Nucleus accumbens (tissue), 56 donors: ENCODE measurements around the gene BMAL1.
"Not testable (repeated sequence)": the region's sequence is repeated elsewhere in the genome, so short reads cannot be mapped to it uniquely, and the experiment has no call there.

ENCODE experiments used
- DNase-seq, 56 donors: peaks; one replicate each; lab custom pipeline; 2025; lab: John Stamatoyannopoulos, UW

BMAL1 gene

DNA sequence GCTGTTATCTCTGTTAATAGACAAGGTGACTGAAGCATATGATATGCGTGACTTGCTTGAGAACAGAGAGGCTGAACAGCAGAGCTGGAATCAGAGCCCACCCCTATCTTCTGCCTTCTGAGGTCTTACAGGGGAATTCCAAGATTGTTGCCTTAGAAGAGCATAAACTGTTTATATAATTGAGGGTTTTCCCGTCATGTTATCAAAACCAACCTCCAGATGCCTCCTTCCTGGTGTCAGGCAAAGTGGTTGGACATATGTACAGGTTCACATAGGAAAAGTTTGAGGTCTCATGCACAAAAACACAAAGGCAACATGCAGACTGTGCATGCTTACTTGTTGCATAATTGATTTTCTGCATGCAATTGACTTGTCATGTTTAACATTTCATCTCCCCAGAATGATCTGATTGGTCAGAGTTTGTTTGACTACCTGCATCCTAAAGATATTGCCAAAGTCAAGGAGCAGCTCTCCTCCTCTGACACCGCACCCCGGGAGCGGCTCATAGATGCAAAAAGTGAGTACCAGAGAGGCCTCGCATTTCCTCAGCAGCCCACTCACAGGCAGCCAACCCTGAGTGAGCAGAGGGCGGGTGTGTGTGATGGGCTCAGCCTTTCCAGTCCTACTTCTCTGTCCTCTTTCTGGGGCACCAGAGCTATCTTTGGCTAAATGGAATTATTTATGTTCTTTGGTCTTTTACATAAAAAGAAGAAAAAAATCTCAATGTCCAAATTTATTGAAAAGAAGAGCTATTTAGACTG lies 88.9 kb downstream of the BMAL1 start:
- DNase-seq: no peak

DNA sequence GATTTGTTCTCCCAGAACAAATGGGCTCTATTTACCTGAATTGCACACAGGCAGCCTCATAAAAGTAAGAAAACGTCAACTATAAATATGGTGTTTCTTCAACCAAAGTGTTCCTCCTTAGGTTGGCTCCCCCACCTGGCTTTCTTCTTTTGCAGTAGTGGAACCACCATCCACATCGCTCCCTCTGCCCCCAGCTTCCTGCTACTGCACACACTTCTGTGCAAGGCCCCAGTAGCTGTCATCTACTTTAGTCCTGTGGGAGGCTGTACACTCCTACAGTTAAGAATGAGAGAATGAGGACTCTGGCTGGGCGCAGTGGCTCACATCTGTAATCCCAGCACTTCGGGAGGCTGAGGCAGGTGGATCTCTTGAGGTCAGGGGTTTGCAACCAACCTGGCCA lies 89.5 kb downstream of the BMAL1 start:
- DNase-seq: peak in 19 of 56 donors; percentile 16 to 73 (median 36)

DNA sequence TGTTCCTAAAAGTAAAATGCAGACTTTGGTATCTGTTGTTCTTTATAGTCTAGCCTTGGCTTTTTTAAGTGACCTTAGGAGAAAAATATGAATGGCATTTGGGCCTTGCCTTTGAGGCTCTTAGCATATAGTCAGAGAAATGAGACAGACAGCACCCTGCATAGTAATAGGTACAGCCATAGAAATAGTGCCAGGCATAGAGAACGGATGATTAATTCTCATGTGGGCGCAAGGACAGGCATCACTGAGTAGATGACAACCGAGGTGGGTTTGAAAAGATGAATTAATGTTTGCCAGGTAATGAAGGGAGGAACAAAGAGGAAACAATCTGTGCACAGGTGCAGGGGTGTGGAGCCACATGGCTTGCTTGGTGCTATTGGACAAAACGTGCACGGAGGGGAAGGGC lies 90.5 kb downstream of the BMAL1 start:
- DNase-seq: peak in 18 of 56 donors; percentile 8 to 82 (median 40)

DNA sequence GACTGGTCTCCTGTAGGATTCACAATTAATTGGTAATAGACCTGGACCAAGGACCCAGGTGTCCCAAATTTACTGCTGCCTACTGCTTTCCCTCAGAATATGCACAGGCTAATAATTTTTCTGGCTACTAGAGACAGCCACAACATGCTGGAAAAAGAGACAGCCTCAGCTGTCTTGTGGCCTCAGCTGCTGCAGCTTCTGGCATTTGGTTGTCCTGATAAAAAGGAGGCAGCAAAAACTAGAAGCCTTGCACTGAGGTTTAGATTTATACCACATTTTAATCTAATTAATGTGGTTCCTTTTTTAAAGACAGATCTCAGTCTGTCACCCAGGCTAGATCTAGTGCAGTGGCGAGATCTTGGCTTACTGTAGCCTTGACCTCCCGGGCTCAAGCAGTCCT lies 95.6 kb downstream of the BMAL1 start:
- no peak for DNase-seq

DNA sequence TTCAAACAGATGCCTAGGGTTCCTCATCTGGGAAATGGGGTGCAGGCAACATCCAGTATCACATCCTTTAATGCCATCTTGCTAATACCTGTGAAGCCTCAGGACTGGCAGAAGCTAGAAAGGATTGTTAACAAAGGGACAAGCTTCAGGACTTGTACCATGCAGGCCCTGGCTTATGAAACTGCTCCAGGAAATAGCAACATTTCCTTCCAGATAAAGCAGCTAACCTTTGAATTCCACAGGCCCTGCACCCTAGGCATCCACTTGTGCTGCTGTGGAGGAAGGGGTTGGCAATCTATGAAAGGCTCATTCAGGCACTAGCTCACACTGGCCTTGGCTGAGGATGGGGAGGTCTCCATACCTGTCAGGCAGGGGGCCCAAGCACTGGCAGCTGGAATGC lies 98.2 kb downstream of the BMAL1 start:
- no peak for DNase-seq

DNA sequence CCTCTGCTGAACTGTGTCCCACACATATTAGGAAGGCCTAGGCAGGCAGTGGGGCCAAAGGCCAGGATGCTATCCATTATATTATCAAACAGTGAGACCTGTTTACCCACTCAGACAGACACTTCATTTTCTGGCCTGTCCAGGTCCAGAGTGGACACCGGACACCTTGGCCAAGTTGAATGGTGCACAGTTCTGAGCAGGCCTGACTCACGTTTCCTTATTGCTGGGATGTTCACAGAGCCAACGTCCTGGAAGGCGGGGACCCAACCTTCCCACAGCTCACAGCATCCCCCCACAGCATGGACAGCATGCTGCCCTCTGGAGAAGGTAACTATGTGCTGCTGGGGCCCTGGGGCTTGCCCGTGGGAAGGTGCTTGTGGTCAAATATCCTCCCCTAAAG lies 98.8 kb downstream of the BMAL1 start:
- DNase-seq: no peak

DNA sequence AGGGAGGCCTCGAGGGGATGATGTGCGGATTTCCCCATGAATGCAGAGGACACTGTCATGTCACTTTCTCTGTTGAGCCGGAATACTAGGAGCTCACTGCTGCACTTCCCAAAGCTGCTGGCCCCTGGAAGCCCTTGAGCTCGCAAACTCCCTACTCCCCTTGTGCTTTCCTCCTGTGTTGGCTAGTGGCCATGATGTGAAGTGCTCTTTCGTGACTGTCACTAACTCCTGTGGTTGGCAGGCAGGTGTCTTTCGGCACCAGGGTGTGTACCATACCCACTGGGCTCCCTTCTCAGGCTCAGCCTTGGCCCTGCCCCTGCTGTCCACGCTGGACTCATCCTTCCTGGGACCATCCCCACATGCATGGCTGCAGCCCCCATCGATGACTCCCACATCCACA lies 99.2 kb downstream of the BMAL1 start:
- DNase-seq: no peak

DNA sequence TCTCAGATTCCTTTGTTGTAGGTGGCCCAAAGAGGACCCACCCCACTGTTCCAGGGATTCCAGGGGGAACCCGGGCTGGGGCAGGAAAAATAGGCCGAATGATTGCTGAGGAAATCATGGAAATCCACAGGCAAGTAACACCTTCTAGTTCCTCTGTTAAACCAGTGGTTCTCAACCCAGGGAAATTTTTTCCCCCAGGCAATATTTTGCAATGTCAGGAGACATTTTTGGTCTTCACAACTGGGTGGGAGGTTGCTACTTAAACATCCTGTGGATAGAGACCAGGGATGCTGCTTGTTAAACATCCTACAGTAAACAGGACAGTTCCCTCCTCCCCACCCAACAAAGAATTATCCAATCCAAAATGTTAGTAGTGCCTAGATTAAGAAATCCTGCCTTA lies 100.7 kb downstream of the BMAL1 start:
- DNase-seq: no peak

DNA sequence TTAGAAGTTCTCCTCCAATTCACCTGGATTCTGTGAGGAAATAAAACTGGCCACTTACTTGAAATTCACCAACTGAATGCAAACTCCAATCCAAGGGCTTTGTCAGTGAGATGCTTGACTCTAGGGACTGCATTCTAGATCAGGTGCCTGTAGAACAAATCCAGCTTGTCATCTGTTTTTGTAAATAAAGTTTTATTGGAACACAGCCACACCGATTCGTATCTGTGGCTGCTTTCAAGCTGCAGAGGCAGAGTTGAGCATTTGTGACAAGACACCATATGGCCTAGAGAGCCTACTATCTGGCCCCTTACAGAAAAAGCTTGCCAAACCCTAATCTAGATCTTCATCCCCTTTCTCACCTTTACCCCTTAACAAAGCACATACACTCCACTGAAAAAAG lies 103.1 kb downstream of the BMAL1 start:
- no peak for DNase-seq

DNA sequence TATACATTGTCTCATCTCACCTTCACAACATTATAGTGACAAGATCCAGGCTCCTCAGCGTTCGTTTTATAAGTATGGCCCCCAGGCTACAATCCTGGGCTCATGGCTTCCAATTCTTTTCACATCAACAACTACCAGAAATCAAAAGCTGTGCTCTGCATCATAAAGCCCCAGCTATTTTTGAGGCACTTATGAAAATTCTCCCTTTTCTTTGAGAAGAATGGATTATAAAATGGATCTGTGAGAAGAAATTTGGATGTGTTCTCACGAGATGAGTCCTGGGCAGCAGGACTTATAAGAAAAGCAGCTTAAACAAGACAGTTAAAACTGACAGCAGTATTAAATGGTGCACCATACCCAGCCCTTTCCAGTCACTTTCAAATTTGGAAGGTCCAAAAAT lies 105.2 kb downstream of the BMAL1 start:
- DNase-seq: no peak

DNA sequence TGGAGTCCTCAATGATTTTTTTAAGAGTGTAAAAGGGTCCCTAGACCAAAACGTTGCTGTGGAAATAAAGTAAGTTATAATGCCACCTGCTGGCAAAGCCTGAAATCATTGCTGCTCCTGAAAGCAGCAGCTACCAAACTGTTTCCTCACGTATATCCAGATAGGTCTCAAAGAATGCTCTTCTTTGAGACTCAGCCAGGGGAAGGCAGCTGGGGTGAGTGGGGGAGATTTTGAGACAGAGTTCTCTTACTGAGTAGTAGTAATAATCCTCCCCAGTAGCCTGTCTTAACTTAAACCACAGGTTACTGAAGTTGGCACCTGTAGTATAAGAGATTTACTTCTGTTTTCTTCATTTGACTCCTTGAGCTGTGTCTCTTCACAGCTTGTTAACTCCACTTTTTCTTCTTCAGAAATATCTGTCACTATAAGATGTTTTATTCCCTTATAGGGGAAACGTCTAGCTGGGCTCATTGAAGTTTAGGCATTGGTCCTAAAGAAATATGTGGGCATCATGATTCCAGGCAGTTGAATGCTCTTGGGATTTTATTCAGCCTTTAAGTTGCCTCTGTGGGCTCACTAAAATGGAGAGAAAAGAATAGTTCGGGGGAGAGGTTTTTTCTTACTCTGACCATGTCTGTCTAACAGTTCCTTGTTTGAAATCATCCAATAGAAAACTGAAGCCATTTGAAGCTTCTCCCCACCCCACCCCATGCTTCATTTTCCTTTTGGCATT lies 107.5 kb downstream of the BMAL1 start:
- DNase-seq: peak in 8 of 56 donors; percentile 12 to 61 (median 28)

DNA sequence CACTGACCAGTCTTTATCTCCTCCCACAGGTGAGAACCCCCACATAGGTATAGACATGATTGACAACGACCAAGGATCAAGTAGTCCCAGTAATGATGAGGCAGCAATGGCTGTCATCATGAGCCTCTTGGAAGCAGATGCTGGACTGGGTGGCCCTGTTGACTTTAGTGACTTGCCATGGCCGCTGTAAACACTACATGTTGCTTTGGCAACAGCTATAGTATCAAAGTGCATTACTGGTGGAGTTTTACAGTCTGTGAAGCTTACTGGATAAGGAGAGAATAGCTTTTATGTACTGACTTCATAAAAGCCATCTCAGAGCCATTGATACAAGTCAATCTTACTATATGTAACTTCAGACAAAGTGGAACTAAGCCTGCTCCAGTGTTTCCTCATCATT lies 109.0 kb downstream of the BMAL1 start:
- DNase-seq: no peak

DNA sequence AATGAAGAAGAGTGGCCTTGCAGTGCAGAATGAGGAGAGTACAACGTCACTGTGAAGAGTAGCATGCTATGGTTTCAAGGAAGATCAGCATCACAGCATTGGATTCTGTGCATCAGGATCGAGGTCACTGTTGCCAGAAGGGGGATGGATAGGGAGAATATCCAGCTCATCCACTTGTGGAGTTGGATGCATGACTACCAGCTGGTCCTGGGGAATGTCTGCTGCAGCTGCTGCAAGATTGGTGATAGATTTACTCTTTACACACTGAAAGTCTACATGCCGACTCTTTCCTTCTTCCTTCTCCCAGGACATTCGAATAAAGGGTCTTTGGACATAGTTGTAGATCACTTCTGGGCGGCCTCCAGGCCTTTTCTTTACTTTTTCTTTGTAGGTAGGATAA lies 111.2 kb downstream of the BMAL1 start:
- no peak for DNase-seq

DNA sequence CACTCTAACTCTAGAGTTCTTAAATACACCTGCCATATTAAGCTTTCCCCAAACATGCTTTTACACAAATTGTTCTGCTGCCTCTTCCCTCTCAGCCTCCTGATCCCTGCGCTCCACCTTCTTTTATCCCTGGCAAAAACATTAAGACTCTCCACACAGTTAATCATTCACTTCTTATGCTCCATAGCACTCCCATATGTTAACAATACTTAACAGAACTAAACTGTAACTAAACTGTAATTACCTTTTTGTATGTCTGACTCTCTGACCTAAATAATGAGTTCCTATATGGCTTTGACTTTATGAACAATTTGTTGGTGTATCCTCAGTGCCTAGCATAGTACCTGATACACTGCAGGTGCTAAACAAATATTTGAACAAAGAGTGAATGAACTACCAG lies 113.6 kb downstream of the BMAL1 start:
- no peak for DNase-seq

DNA sequence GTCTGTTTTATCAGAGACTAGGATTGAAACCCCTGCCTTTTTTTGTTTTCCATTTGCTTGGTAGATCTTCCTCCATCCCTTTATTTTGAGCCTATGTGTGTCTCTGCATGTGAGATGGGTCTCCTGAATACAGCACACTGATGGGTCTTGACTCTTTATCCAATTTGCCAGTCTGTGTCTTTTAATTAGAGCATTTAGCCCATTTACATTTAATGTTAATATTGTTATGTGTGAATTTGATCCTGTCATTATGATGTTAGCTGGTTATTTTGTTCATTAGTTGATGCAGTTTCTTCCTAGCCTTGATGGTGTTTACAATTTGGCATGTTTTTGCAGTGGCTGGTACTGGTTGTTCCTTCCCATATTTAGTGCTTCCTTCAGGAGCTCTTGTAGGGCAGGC lies 120.7 kb downstream of the BMAL1 start:
- not testable (repeated sequence) for DNase-seq

DNA sequence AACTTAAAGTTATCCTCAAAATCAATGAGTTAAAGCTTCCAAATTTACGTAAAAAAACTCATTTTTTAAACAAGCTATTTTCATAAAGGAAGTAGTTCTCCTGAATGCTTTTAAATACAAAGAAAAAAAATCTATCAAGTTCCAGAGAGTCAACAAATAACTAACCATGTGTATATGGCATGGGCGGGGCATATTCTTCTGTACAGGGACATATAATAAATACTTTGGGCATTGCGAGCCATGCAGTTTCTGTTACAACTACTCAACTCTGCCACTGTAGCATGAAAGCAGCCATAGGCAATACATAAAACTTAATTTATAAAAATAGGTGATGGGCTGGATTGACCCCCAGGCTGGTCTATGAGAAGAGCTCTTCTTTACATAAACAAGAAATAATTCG lies 127.6 kb downstream of the BMAL1 start:
- no peak for DNase-seq

DNA sequence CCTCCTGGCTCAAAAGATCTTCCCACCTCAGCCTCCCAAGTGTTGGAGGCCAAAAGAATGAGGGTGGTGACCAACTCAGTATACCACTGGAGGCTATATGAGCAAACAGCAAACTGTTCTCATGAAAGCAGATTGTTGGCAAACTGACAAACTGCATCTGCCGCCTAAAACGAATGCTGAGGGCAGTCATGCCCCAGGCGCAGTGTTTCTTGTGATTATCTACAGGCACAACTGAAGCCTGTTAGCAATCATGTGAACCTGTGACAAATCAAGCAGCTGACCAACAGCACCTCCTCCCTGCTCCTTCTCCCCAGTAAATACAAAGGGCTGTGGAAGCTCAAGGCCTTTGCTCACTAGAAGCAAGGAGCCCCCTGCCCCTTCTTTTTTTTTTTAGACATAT lies 137.6 kb downstream of the BMAL1 start:
- no peak for DNase-seq

DNA sequence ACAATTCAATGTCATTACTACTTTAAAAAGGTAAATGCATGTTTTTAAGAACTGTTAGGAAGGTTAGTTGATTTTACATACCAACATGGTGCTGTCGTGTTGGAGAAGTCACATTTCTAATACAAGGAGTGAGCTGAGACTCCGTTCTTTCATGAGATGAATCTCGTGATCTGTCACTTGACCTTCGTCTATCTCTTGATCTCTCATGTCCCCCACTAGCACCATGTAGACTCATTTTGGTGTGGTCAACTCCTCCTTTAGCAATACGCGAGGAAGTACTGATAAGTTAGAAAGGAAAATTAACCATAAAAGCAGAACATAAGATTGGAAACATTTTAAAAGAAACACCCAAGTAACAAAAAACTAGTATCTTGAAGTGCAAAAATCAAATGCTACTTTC lies 144.0 kb downstream of the BMAL1 start:
- DNase-seq: no peak

DNA sequence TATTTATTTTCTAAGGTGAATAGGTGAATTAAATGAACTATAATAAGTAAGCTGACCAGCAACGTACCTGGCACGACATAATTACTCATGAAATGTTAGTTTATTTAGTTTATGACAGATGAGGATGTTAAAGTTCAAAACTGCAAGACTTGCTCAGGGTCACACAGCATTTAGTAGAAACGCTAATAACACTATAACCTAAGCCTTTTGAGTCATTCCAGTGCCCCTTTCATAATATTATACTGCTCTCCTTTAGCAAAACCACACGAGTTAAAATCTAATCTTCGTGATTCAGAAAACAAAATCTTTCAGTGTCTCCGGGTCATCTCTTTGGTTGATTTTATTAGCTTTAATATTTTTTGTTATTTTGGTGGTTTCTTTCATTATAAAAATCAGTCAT lies 145.8 kb downstream of the BMAL1 start:
- DNase-seq: no peak

DNA sequence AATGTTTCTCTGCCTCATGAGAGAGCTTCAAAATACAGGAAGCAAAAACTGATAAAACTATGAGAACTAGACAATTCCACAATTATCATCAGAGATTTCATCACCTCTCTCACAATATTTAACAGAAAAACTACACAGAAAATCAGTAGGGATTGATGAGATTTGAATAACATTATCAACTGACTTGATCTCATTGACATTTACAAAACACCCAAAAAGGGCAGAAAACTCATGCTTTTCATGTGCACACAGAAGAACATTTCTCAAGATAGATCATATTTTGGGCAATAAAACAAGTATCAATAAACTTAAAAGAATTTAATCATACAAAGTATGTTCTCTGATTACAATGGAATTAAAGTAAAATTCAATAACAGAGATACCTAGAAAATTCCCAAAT lies 149.8 kb downstream of the BMAL1 start:
- no peak for DNase-seq

DNA sequence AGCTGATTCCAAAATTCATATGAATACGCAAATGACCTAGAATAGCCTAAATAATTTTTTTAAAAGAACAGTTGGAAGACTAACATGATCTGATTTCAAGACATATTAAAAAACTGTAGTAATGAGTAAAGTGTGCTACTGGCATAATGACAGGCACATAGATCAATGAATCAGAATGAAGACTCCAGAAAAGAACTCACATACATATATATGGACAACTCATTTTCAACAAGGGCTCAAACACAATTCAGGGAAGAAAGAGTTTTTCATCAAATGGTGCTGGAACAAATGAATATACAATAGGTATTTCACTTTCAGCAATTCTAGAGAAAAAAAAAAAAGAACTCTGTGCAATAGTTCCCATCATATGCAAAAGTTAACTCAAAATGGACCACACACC lies 151.7 kb downstream of the BMAL1 start:
- DNase-seq: no peak

DNA sequence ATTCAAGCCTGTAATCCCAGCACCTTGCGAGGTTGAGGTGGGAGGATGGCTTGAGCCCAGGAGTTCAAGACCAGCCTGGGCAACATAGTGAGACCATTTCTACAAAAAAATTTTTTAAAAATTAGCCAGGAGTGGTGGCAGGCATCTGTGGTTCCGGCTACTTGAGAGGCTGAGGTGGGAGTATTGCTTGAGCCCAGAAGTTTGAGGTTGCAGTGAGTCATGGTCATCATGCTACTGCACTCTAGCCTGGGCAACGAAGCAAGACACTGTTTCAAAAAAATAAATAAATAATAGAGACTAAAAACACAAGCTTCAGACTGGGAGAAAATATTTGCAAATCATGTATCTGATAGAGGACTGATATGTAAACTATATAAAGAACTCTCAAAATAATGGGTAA lies 152.2 kb downstream of the BMAL1 start:
- no peak for DNase-seq
